Measurements from ENCODE around the gene KCNMB3. TPM values are rescaled to one million over a fixed set of nuclear protein-coding genes. Genes with fewer than 3 reads are reported as not detected.

Gene KCNMB3
- total RNA-seq, 2 donors from 2014 or later: 6.5 to 8.2 TPM

GRCh38 chr3:179292450-179292849, 41.5 kb upstream of the KCNMB3 start:
- intact Hi-C loops (cut with DNase I): no loop called here
- Histone ChIP-seq H3K27ac (no peak overlapping the region), H3K36me3 (replicated peaks in 1 of 2; ENCODE audit: insufficient read depth in 1 of 2, low read depth in 2 of 2) (no peaks in the 10 kb centered on the region), H3K4me1 (no peaks in the 10 kb centered on the region), H3K9me3 (no peaks in the 10 kb centered on the region), H3K27me3 (no peaks in the 10 kb centered on the region), H3K4me3 (no peak overlapping the region)
- ATAC-seq: no peak
- DNase-seq: no peak
- no peak for TF ChIP-seq POLR2A (IDR thresholded peaks at IDR 0.05)
- TF ChIP-seq CTCF (IDR thresholded peaks at IDR 0.05): no peak
- 61 to 63% methylated on average over 2 of the region's 2 CpGs for WGBS, 2 donors

GRCh38 chr3:179289295-179289694, 38.4 kb upstream of the KCNMB3 start:
- no peaks in the 10 kb centered on the region for H3K9me3 ChIP-seq
- H3K27ac ChIP-seq: no peak overlapping the region
- intact Hi-C loops (cut with DNase I): no loop called here
- no peak for ATAC-seq
- H3K27me3 ChIP-seq: no peaks in the 10 kb centered on the region
- no peak overlapping the region for H3K4me3 ChIP-seq
- no peak for DNase-seq
- WGBS, 2 donors: 55% methylated on average over 3 of the region's 3 CpGs
- TF ChIP-seq CTCF (IDR thresholded peaks at IDR 0.05) (no peak), POLR2A (IDR thresholded peaks at IDR 0.05) (no peak)
- no peaks in the 10 kb centered on the region for H3K4me1 ChIP-seq
- H3K36me3 ChIP-seq (replicated peaks in 1 of 2; ENCODE audit: insufficient read depth in 1 of 2, low read depth in 2 of 2): no peaks in the 10 kb centered on the region

GRCh38 chr3:179288845-179289244, 37.9 kb upstream of the KCNMB3 start:
- H3K4me1 ChIP-seq: no peaks in the 10 kb centered on the region
- H3K4me3 ChIP-seq: no peak overlapping the region
- ATAC-seq (no peak), DNase-seq (no peak)
- H3K27me3 ChIP-seq: no peaks in the 10 kb centered on the region
- WGBS, 2 donors: 47 to 68% methylated on average over 4 of the region's 4 CpGs
- no peak for TF ChIP-seq POLR2A (IDR thresholded peaks at IDR 0.05)
- TF ChIP-seq CTCF (IDR thresholded peaks at IDR 0.05): no peak
- no peaks in the 10 kb centered on the region for H3K9me3 ChIP-seq
- H3K27ac ChIP-seq: no peak overlapping the region
- H3K36me3 ChIP-seq (replicated peaks in 1 of 2; ENCODE audit: insufficient read depth in 1 of 2, low read depth in 2 of 2): no peaks in the 10 kb centered on the region
- intact Hi-C loops (cut with DNase I): no loop called here

- DNase-seq (no peak), ATAC-seq (no peak)
- H3K27ac ChIP-seq: no peak overlapping the region
- H3K27me3 ChIP-seq: no peaks in the 10 kb centered on the region
- no peak overlapping the region for H3K4me3 ChIP-seq
- H3K4me1 ChIP-seq: no peaks in the 10 kb centered on the region
- 80 to 89% methylated on average over 6 of the region's 6 CpGs for WGBS, 2 donors
- H3K36me3 ChIP-seq (replicated peaks in 1 of 2; ENCODE audit: insufficient read depth in 1 of 2, low read depth in 2 of 2): no peaks in the 10 kb centered on the region
- TF ChIP-seq CTCF (IDR thresholded peaks at IDR 0.05) (no peak), POLR2A (IDR thresholded peaks at IDR 0.05) (no peak)
- intact Hi-C loops (cut with DNase I): no loop called here
- H3K9me3 ChIP-seq: no peaks in the 10 kb centered on the region
Measured at GRCh38 chr3:179286331-179286730, 35.4 kb upstream of the KCNMB3 start.

GRCh38 chr3:179281825-179282224, 30.9 kb upstream of the KCNMB3 start:
- ATAC-seq: no peak

More at GRCh38 chr3:179281825-179282224, 30.9 kb upstream of the KCNMB3 start:
- H3K27me3 ChIP-seq: no peaks in the 10 kb centered on the region
- 85 to 86% methylated on average over 3 of the region's 3 CpGs for WGBS, 2 donors
- intact Hi-C loops (cut with DNase I): no loop called here
- no peak overlapping the region for H3K27ac ChIP-seq
- no peak overlapping the region for H3K4me3 ChIP-seq
- no peaks in the 10 kb centered on the region for H3K9me3 ChIP-seq
- no peaks in the 10 kb centered on the region for H3K36me3 ChIP-seq (replicated peaks in 1 of 2; ENCODE audit: insufficient read depth in 1 of 2, low read depth in 2 of 2)
- DNase-seq: no peak
- TF ChIP-seq CTCF (IDR thresholded peaks at IDR 0.05): no peak
- no peak for TF ChIP-seq POLR2A (IDR thresholded peaks at IDR 0.05)
- H3K4me1 ChIP-seq: no peaks in the 10 kb centered on the region

All from body of pancreas (tissue), 4 donors.